Testis (tissue), 3 donors: ENCODE data around the gene IDH3B. TPM values are rescaled to one million over a fixed set of nuclear protein-coding genes. Genes with fewer than 3 reads are reported as not detected.

ENCODE experiments used
- DNase-seq: peaks from one replicate; pipeline ENCODE4 v3.0.0-alpha.2; 2019
- H3K27ac ChIP-seq, 2 donors: fragments of 200-600 bp; sonication (generic); one replicate each; pipeline ENCODE4 v1.5.1; 2019
- H3K27me3 ChIP-seq: fragments of 200-600 bp; sonication (generic); one replicate; pipeline ENCODE4 v1.5.1; 2019
- H3K36me3 ChIP-seq: fragments of 200-600 bp; sonication (generic); one replicate; pipeline ENCODE4 v1.5.1; 2017; ENCODE audit warnings: low read depth; ENCODE audit errors: missing control alignments
- H3K4me1 ChIP-seq: fragments of 200-600 bp; sonication (generic); one replicate; pipeline ENCODE4 v1.5.1; 2019
- H3K4me3 ChIP-seq, 2 donors: fragments of 200-600 bp; sonication (generic); one replicate each; pipeline ENCODE4 v1.5.1; 2017 to 2019
- H3K9me3 ChIP-seq: fragments of 200-600 bp; sonication (generic); one replicate; pipeline ENCODE4 v1.5.1; 2017
- CTCF ChIP-seq, 3 experiments: fragments of 450-650 bp in 2 of 3; fragments of 200-600 bp in 1 of 3; sonication (generic) in 1 of 3; IDR thresholded peaks; one replicate each; pipeline ENCODE4 v1.5.1; 2016 to 2019; ENCODE audit warnings: antibody characterized with exemption in 3 of 3, mild to moderate bottlenecking in 2 of 3, moderate library complexity in 1 of 3
- POLR2A ChIP-seq: fragments of 450-650 bp; IDR thresholded peaks from one replicate; pipeline ENCODE4 v1.6.1; 2017; ENCODE audit warnings: antibody characterized with exemption, mild to moderate bottlenecking, moderate library complexity
- WGBS, 2 donors: methylation state at CpG; one replicate each; pipeline ENCODE4 v1.1.5; 2018; 5-methylcytosine and 5-hydroxymethylcytosine counted together
- intact Hi-C: fragments of 100-400 bp; cut with DNase I; formaldehyde crosslinking; loops from one replicate; pipeline ENCODE4 v1.15.1; 2023; ENCODE audit warnings: low total_unique reads
- polyA plus RNA-seq: library from polyadenylated mRNA; stranded (reverse); fragments of 350-450 nt; fragmentation: Illumina TruSeq; extraction: RNeasy Lipid Tissue Mini Kit (QIAGEN cat#74804); gene quantifications from one replicate; pipeline ENCODE4 v1.2.3, GENCODE V29; 2014; ENCODE audit warnings: low read depth, low replicate concordance; ENCODE audit not compliant: insufficient read depth
- total RNA-seq, 2 donors: library from RNA; depleted of rRNA; stranded (reverse); fragments of >200 nt; gene quantifications; one replicate each; pipeline ENCODE4 v1.2.3, GENCODE V29; 2016

The IDH3B gene
- total and polyA plus RNA-seq, 3 donors from 2014 or later: 90.6 to 123 (median 105) TPM

- 0 to 73% methylated on average over 1 of the region's 1 CpG for WGBS, 2 donors
- no peaks in the 10 kb centered on the region for H3K9me3 ChIP-seq
- intact Hi-C loops: no loop called here
Measured at GRCh38 chr20:2640260-2640659, 23.8 kb downstream of the IDH3B start.

GRCh38 chr20:2637246-2637645 lies 26.8 kb downstream of the IDH3B start:
- Histone ChIP-seq H3K4me3 (no peak overlapping the region), H3K9me3 (no peaks in the 10 kb centered on the region), H3K27me3 (no peaks in the 10 kb centered on the region), H3K27ac (no peak overlapping the region), H3K4me1 (no peaks in the 10 kb centered on the region), H3K36me3 (no peaks in the 10 kb centered on the region)
- DNase-seq: no peak
- WGBS, 2 donors: 78 to 83% methylated on average over 6 of the region's 6 CpGs
- intact Hi-C loops: no loop called here
- no peak for TF ChIP-seq POLR2A

More at GRCh38 chr20:2640260-2640659, 23.8 kb downstream of the IDH3B start:
- Histone ChIP-seq H3K27me3 (no peaks in the 10 kb centered on the region), H3K27ac (no peak overlapping the region), H3K36me3 (no peaks in the 10 kb centered on the region), H3K4me1 (no peaks in the 10 kb centered on the region), H3K4me3 (no peak overlapping the region)
- no peak for DNase-seq
- no peak for TF ChIP-seq POLR2A
- TF ChIP-seq CTCF (IDR thresholded peaks at IDR 0.05): no peak

- TF ChIP-seq CTCF (IDR thresholded peaks at IDR 0.05) (no peak), POLR2A (no peak)
- DNase-seq: no peak
- no peaks in the 10 kb centered on the region for H3K36me3 ChIP-seq
- H3K4me1 ChIP-seq: no peaks in the 10 kb centered on the region
- no peaks in the 10 kb centered on the region for H3K9me3 ChIP-seq
- intact Hi-C loops: no loop called here
- no peaks in the 10 kb centered on the region for H3K27me3 ChIP-seq
- no peak overlapping the region for H3K4me3 ChIP-seq
- 0 to 13% methylated on average over 1 of the region's 1 CpG for WGBS, 2 donors
- no peak overlapping the region for H3K27ac ChIP-seq
Measured at GRCh38 chr20:2633381-2633780, 30.6 kb downstream of the IDH3B start.

GRCh38 chr20:2631228-2631627 lies 32.8 kb downstream of the IDH3B start:
- TF ChIP-seq POLR2A: no peak
- TF ChIP-seq CTCF (IDR thresholded peaks at IDR 0.05): no peak
- intact Hi-C loops: no loop called here
- no peaks in the 10 kb centered on the region for H3K9me3 ChIP-seq
- WGBS, 2 donors: 13 to 52% methylated on average over 1 of the region's 1 CpG
- H3K36me3 ChIP-seq: no peaks in the 10 kb centered on the region
- no peak overlapping the region for H3K4me3 ChIP-seq
- DNase-seq: no peak
- no peak overlapping the region for H3K27ac ChIP-seq
- no peaks in the 10 kb centered on the region for H3K27me3 ChIP-seq
- H3K4me1 ChIP-seq: no peaks in the 10 kb centered on the region

- Histone ChIP-seq H3K4me1 (no peaks in the 10 kb centered on the region), H3K36me3 (no peaks in the 10 kb centered on the region), H3K27me3 (no peaks in the 10 kb centered on the region), H3K27ac (no peak overlapping the region), H3K4me3 (no peak overlapping the region), H3K9me3 (no peaks in the 10 kb centered on the region)
- 67 to 88% methylated on average over 9 of the region's 9 CpGs for WGBS, 2 donors
- TF ChIP-seq POLR2A: no peak
- TF ChIP-seq CTCF (IDR thresholded peaks at IDR 0.05): no peak
- intact Hi-C loops: no loop called here
- DNase-seq: no peak
Measured at GRCh38 chr20:2626853-2627541, 37.0 kb downstream of the IDH3B start.
